H9 (cell line): ENCODE data around the gene YWHAQ. TPM values are rescaled to one million over a fixed set of nuclear protein-coding genes. Genes with fewer than 3 reads are reported as not detected.

Source experiments
- DNase-seq: peaks from one replicate; pipeline ENCODE4 v3.0.0-alpha.2; 2017
- H2AFZ ChIP-seq: one replicate; pipeline ENCODE4 v1.6.1; 2013; ENCODE audit warnings: mild to moderate bottlenecking, low read length, control low read depth, moderate library complexity
- H2AK5ac ChIP-seq: 2 replicates; pipeline ENCODE4 v1.6.1; 2013; ENCODE audit warnings: low read length, control low read depth, mixed read lengths; ENCODE audit not compliant: insufficient read length
- H2BK120ac ChIP-seq: one replicate; pipeline ENCODE4 v1.6.1; 2013; ENCODE audit warnings: low read depth, mild to moderate bottlenecking, low read length, control low read depth, inconsistent platforms; ENCODE audit not compliant: poor library complexity, severe bottlenecking
- H2BK12ac ChIP-seq: 2 replicates; pipeline ENCODE4 v1.6.1; 2013; ENCODE audit warnings: low read length, control low read depth, mixed read lengths, low read depth; ENCODE audit not compliant: insufficient read length
- H2BK15ac ChIP-seq: 2 replicates; pipeline ENCODE4 v1.6.1; 2013; ENCODE audit warnings: low read depth, low read length, control low read depth
- H2BK20ac ChIP-seq: one replicate; pipeline ENCODE4 v1.6.1; 2013; ENCODE audit warnings: low read depth, mild to moderate bottlenecking, low read length, control low read depth, inconsistent platforms; ENCODE audit not compliant: poor library complexity, severe bottlenecking
- H2BK5ac ChIP-seq: 2 replicates; pipeline ENCODE4 v1.6.1; 2013; ENCODE audit warnings: low read length, control low read depth, mixed read lengths; ENCODE audit not compliant: insufficient read length
- H3K14ac ChIP-seq: 2 replicates; pipeline ENCODE4 v1.6.1; 2013; ENCODE audit warnings: low read length, control low read depth; ENCODE audit not compliant: insufficient read depth
- H3K18ac ChIP-seq: 2 replicates; pipeline ENCODE4 v1.6.1; 2013; ENCODE audit warnings: low read depth, mild to moderate bottlenecking, mixed read lengths, low read length, control low read depth; ENCODE audit not compliant: insufficient read length
- H3K23ac ChIP-seq: 2 replicates; pipeline ENCODE4 v1.6.1; 2013; ENCODE audit warnings: low read length, control low read depth, mixed read lengths, low read depth; ENCODE audit not compliant: insufficient read length
- H3K23me2 ChIP-seq: 2 replicates; pipeline ENCODE4 v1.6.1; 2013; ENCODE audit warnings: low read depth, mild to moderate bottlenecking, mixed read lengths, low read length, control low read depth; ENCODE audit not compliant: insufficient read length, poor library complexity, severe bottlenecking
- H3K27ac ChIP-seq: 2 replicates; pipeline ENCODE4 v1.5.1; 2013; ENCODE audit warnings: low read length, control low read depth, mixed read lengths, low read depth; ENCODE audit not compliant: insufficient read length
- H3K27me3 ChIP-seq: 2 replicates; pipeline ENCODE4 v1.6.1; 2013; ENCODE audit warnings: low read length, control low read depth, inconsistent platforms; ENCODE audit not compliant: insufficient read depth
- H3K4ac ChIP-seq: 2 replicates; pipeline ENCODE4 v1.6.1; 2013; ENCODE audit warnings: low read depth, mild to moderate bottlenecking, control low read depth, inconsistent platforms, low read length, moderate library complexity
- H3K4me1 ChIP-seq: 2 replicates; pipeline ENCODE4 v1.6.1; 2013; ENCODE audit warnings: low read length, control low read depth, inconsistent platforms; ENCODE audit not compliant: insufficient read depth
- H3K4me2 ChIP-seq: 2 replicates; pipeline ENCODE4 v1.6.1; 2013; ENCODE audit warnings: low read length, control low read depth, mixed read lengths; ENCODE audit not compliant: insufficient read length, insufficient read depth
- H3K56ac ChIP-seq: 2 replicates; pipeline ENCODE4 v1.6.1; 2013; ENCODE audit warnings: low read depth, mild to moderate bottlenecking, mixed read lengths, low read length, control low read depth; ENCODE audit not compliant: insufficient read length
- H3K79me1 ChIP-seq: 2 replicates; pipeline ENCODE4 v1.6.1; 2013; ENCODE audit warnings: low read depth, mild to moderate bottlenecking, moderate library complexity, low read length, control low read depth, inconsistent platforms; ENCODE audit not compliant: insufficient read depth, poor library complexity, severe bottlenecking
- H3K79me2 ChIP-seq: 2 replicates; pipeline ENCODE4 v1.6.1; 2013; ENCODE audit warnings: low read length, control low read depth, inconsistent platforms; ENCODE audit not compliant: insufficient read depth
- H3K9ac ChIP-seq: 2 replicates; pipeline ENCODE4 v1.6.1; 2013; ENCODE audit warnings: low read length, control low read depth, mixed read lengths; ENCODE audit not compliant: insufficient read length; ENCODE audit errors: extremely low read depth
- H3K9me3 ChIP-seq: one replicate; pipeline ENCODE4 v1.6.1; 2013; ENCODE audit warnings: low read depth, low read length, inconsistent platforms; ENCODE audit not compliant: control insufficient read depth
- H3T11ph ChIP-seq: one replicate; pipeline ENCODE4 v1.6.1; 2013; ENCODE audit warnings: mild to moderate bottlenecking, low read length, control low read depth, inconsistent platforms
- H4K20me1 ChIP-seq: one replicate; pipeline ENCODE4 v1.6.1; 2013; ENCODE audit not compliant: control insufficient read depth, insufficient read length, insufficient read depth
- H4K5ac ChIP-seq: 2 replicates; pipeline ENCODE4 v1.6.1; 2013; ENCODE audit warnings: low read depth, mild to moderate bottlenecking, mixed read lengths, low read length, control low read depth; ENCODE audit not compliant: insufficient read length
- H4K8ac ChIP-seq: replicated peaks from 2 replicates; pipeline ENCODE4 v1.6.1; 2013; ENCODE audit warnings: low read length, control low read depth, mixed read lengths, low read depth; ENCODE audit not compliant: insufficient read length
- H4K91ac ChIP-seq: 2 replicates; pipeline ENCODE4 v1.6.1; 2013; ENCODE audit warnings: low read depth, mild to moderate bottlenecking, moderate library complexity, mixed read lengths, low read length, control low read depth; ENCODE audit not compliant: insufficient read length
- H3K27ac Mint-ChIP-seq, 3 experiments: 2 replicates in 2 of 3; 3 replicates in 1 of 3; pipeline ENCODE4 v1.8.0; 2020 to 2021; ENCODE audit warnings: mixed read lengths in 3 of 3, mild to moderate bottlenecking in 1 of 3, moderate library complexity in 1 of 3
- H3K27me3 Mint-ChIP-seq: 2 replicates; pipeline ENCODE4 v1.8.0; 2021; ENCODE audit warnings: low read depth, mild to moderate bottlenecking, moderate library complexity, mixed read lengths
- H3K36me3 Mint-ChIP-seq, 3 experiments: 2 replicates in 2 of 3; 3 replicates in 1 of 3; pipeline ENCODE4 v1.8.0; 2020 to 2021; ENCODE audit warnings: low read depth in 3 of 3, mixed read lengths in 3 of 3; ENCODE audit not compliant: insufficient read depth in 1 of 3
- H3K4me1 Mint-ChIP-seq, 2 experiments: 2 replicates each; pipeline ENCODE4 v1.8.0; 2020; ENCODE audit warnings: mixed read lengths in 2 of 2
- H3K4me3 Mint-ChIP-seq, 2 experiments: 2 replicates in 1 of 2; 3 replicates in 1 of 2; pipeline ENCODE4 v1.8.0; 2020 to 2021; ENCODE audit warnings: mild to moderate bottlenecking in 2 of 2, mixed read lengths in 2 of 2, moderate library complexity in 1 of 2
- H3K9me3 Mint-ChIP-seq, 2 experiments: 2 replicates in 1 of 2; 3 replicates in 1 of 2; pipeline ENCODE4 v1.8.0; 2020; ENCODE audit warnings: mild to moderate bottlenecking in 2 of 2, mixed read lengths in 2 of 2, moderate library complexity in 1 of 2
- CTCF ChIP-seq: fragments of 200-600 bp; sonication (generic); conservative IDR thresholded peaks from 3 replicates; pipeline ENCODE4 v1.8.0; 2021; ENCODE audit warnings: antibody characterized with exemption, mild to moderate bottlenecking
- WGBS: extraction: QIAGEN DNeasy Blood & Tissue Kit; methylation state at CpG from one replicate; pipeline ENCODE4 v1.1.7; 2013; ENCODE audit warnings: missing lambda C conversion rate, low lambda C conversion rate, mixed read lengths; ENCODE audit not compliant: insufficient read length; ENCODE audit errors: extremely low coverage; 5-methylcytosine and 5-hydroxymethylcytosine counted together
- total RNA-seq: library from RNA; stranded (reverse); gene quantifications from 2 replicates; pipeline ENCODE4 v1.2.1, GENCODE V29; 2021

Gene YWHAQ
- total RNA-seq, 1 experiment from 2014 or later: 374 TPM

- H3K79me1 ChIP-seq: no peaks in the 10 kb centered on the region
- Mint-ChIP-seq H3K9me3 (no peaks in the 10 kb centered on the region), H3K4me3 (no peak overlapping the region), H3K36me3 (peaks cover 0 to 2% (median 0%) of the 10 kb centered on the region in 3 experiments; a peak in 1 of 7 replicates), H3K4me1 (no peaks in the 10 kb centered on the region), H3K27ac (peak overlapping the region in 2 of 3 experiments; percentile 3 to 36; a peak in 2 of 7 replicates), H3K27me3 (no peaks in the 10 kb centered on the region; the same call in 1 of the 2 replicates)
- H2AFZ ChIP-seq: no peak overlapping the region
- no peak overlapping the region for H3K14ac ChIP-seq
- H3K79me2 ChIP-seq: no peaks in the 10 kb centered on the region
- H3K4me2 ChIP-seq: no peak overlapping the region
- H3K4ac ChIP-seq: no peak overlapping the region
- no peak for DNase-seq
- no peak overlapping the region for H2BK5ac ChIP-seq
- no peak overlapping the region for H2BK15ac ChIP-seq
- no peak overlapping the region for H2BK12ac ChIP-seq
- TF ChIP-seq CTCF: no peak
- H3K4me1 ChIP-seq: no peaks in the 10 kb centered on the region
- no peaks in the 10 kb centered on the region for H3K27me3 ChIP-seq
- H4K8ac ChIP-seq: peak overlapping the region; percentile 77
- H2BK20ac ChIP-seq: no peak overlapping the region
- no peaks in the 10 kb centered on the region for H4K20me1 ChIP-seq
- no peak overlapping the region for H3T11ph ChIP-seq
- H3K9me3 ChIP-seq: no peaks in the 10 kb centered on the region
- H3K27ac ChIP-seq: no peak overlapping the region
- no peaks in the 10 kb centered on the region for H3K23me2 ChIP-seq
- no peak overlapping the region for H3K18ac ChIP-seq
- no peak overlapping the region for H4K91ac ChIP-seq
- H2AK5ac ChIP-seq: no peak overlapping the region
- H3K23ac ChIP-seq: no peak overlapping the region
- no peak overlapping the region for H4K5ac ChIP-seq
- no peak overlapping the region for H2BK120ac ChIP-seq
- no peak overlapping the region for H3K9ac ChIP-seq
- no CpG with 5 or more reads among the region's 11 CpGs for WGBS
- no peak overlapping the region for H3K56ac ChIP-seq
Measured at GRCh38 chr2:9565436-9566153, 65.2 kb downstream of the YWHAQ start.
